ENCODE measurements around the gene TOP3B. TPM values are rescaled to one million over a fixed set of nuclear protein-coding genes. Genes with fewer than 3 reads are reported as not detected.

The TOP3B gene
- total and polyA plus RNA-seq, 9 of the 15 experiments (the other 6 are each of a cell fraction or from before 2014, with no cell fraction given) = 3.0 to 188 (median 112) TPM

GRCh38 chr22:21920341-21921183 is 62.0 kb downstream of the TOP3B start (continued):
- TF ChIP-seq FOXK2 (conservative IDR thresholded peaks at IDR 0.05 in 1 of 2, IDR thresholded peaks at IDR 0.05 in 1 of 2; ENCODE audit: low read depth in 2 of 2) (no peak), POLR2AphosphoS5 (IDR thresholded peaks at IDR 0.05; ENCODE audit: control insufficient read depth, insufficient read depth, low read depth, low read length) (no peak), NCOA1 (IDR thresholded peaks at IDR 0.05; ENCODE audit: low read depth) (no peak), SMARCB1 (IDR thresholded peaks at IDR 0.05; ENCODE audit: insufficient read length, low read depth) (no peak), PBX2 (CRISPR knock-in tag; IDR thresholded peaks at IDR 0.05; ENCODE audit: low read depth) (no peak), PBX2 (tag; conservative IDR thresholded peaks at IDR 0.05; ENCODE audit: low read depth) (no peak), FIP1L1 (IDR thresholded peaks at IDR 0.05; ENCODE audit: low read depth, low read length, poor library complexity, severe bottlenecking) (no peak), POLR2A (conservative IDR thresholded peaks at IDR 0.05) (no peak), POLR2G (IDR thresholded peaks at IDR 0.05; ENCODE audit: low read depth, low read length) (peak; percentile 27; the same call in 1 of the 2 replicates), C11orf30 (IDR thresholded peaks at IDR 0.05; ENCODE audit: low read depth) (no peak), TBL1XR1 (IDR thresholded peaks at IDR 0.05; ENCODE audit: low read length in 2 of 2) (no peak), ZNF212 (CRISPR knock-in tag; IDR thresholded peaks at IDR 0.05) (no peak), ARID2 (IDR thresholded peaks at IDR 0.05) (no peak), RFX5 (IDR thresholded peaks at IDR 0.05; ENCODE audit: low read depth, low read length) (no peak)
- TF ChIP-seq, protein P1, sequence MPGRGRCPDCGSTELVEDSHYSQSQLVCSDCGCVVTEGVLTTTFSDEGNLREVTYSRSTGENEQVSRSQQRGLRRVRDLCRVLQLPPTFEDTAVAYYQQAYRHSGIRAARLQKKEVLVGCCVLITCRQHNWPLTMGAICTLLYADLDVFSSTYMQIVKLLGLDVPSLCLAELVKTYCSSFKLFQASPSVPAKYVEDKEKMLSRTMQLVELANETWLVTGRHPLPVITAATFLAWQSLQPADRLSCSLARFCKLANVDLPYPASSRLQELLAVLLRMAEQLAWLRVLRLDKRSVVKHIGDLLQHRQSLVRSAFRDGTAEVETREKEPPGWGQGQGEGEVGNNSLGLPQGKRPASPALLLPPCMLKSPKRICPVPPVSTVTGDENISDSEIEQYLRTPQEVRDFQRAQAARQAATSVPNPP (IDR thresholded peaks at IDR 0.05; ENCODE audit: borderline replicate concordance, insufficient read depth, insufficient read length) = no peak
- TF ChIP-seq, protein P2, sequence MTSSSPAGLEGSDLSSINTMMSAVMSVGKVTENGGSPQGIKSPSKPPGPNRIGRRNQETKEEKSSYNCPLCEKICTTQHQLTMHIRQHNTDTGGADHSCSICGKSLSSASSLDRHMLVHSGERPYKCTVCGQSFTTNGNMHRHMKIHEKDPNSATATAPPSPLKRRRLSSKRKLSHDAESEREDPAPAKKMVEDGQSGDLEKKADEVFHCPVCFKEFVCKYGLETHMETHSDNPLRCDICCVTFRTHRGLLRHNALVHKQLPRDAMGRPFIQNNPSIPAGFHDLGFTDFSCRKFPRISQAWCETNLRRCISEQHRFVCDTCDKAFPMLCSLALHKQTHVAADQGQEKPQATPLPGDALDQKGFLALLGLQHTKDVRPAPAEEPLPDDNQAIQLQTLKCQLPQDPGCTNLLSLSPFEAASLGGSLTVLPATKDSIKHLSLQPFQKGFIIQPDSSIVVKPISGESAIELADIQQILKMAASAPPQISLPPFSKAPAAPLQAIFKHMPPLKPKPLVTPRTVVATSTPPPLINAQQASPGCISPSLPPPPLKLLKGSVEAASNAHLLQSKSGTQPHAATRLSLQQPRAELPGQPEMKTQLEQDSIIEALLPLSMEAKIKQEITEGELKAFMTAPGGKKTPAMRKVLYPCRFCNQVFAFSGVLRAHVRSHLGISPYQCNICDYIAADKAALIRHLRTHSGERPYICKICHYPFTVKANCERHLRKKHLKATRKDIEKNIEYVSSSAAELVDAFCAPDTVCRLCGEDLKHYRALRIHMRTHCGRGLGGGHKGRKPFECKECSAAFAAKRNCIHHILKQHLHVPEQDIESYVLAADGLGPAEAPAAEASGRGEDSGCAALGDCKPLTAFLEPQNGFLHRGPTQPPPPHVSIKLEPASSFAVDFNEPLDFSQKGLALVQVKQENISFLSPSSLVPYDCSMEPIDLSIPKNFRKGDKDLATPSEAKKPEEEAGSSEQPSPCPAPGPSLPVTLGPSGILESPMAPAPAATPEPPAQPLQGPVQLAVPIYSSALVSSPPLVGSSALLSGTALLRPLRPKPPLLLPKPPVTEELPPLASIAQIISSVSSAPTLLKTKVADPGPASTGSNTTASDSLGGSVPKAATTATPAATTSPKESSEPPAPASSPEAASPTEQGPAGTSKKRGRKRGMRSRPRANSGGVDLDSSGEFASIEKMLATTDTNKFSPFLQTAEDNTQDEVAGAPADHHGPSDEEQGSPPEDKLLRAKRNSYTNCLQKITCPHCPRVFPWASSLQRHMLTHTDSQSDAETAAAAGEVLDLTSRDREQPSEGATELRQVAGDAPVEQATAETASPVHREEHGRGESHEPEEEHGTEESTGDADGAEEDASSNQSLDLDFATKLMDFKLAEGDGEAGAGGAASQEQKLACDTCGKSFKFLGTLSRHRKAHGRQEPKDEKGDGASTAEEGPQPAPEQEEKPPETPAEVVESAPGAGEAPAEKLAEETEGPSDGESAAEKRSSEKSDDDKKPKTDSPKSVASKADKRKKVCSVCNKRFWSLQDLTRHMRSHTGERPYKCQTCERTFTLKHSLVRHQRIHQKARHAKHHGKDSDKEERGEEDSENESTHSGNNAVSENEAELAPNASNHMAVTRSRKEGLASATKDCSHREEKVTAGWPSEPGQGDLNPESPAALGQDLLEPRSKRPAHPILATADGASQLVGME (CRISPR knock-in tag; IDR thresholded peaks at IDR 0.05) = 0 out of 2 replicates have a peak, but pooled peaks have one; percentile 23
